DND-41 (cell line): ENCODE data around the gene MRAS.
"Not testable (repeated sequence)": the region's sequence is repeated elsewhere in the genome, so short reads cannot be mapped to it uniquely, and the experiment has no call there.

Experiments
- ATAC-seq: fragments of 200-7000 bp; cut with Tn5 transposase; 3 replicates; pipeline ENCODE4 v1.9.1; 2021; ENCODE audit warnings: low read depth; ENCODE audit not compliant: insufficient read depth
- DNase-seq: peaks from one replicate; pipeline ENCODE4 v3.0.0-alpha.2; 2020
- H2AFZ ChIP-seq: 2 replicates; pipeline ENCODE4 v1.6.0; 2012; ENCODE audit warnings: low read depth, low read length
- H3K27ac ChIP-seq: 2 replicates; pipeline ENCODE4 v1.5.1; 2012; ENCODE audit warnings: low read length, inconsistent platforms
- H3K27me3 ChIP-seq: fragments of 200-600 bp; sonication (generic); 2 replicates; pipeline ENCODE4 v1.6.0; 2012; ENCODE audit warnings: low read length, mild to moderate bottlenecking, inconsistent platforms; ENCODE audit not compliant: insufficient read depth, poor library complexity
- H3K36me3 ChIP-seq: 2 replicates; pipeline ENCODE4 v1.5.1; 2012; ENCODE audit warnings: low read length, inconsistent platforms; ENCODE audit not compliant: insufficient read depth
- H3K4me1 ChIP-seq: 2 replicates; pipeline ENCODE4 v1.5.1; 2012; ENCODE audit warnings: mild to moderate bottlenecking, low read length; ENCODE audit not compliant: insufficient read depth
- H3K4me2 ChIP-seq: 2 replicates; pipeline ENCODE4 v1.6.0; 2012; ENCODE audit warnings: mild to moderate bottlenecking, moderate library complexity, low read length, inconsistent platforms; ENCODE audit not compliant: insufficient read depth
- H3K4me3 ChIP-seq, 2 experiments: fragments of 200-600 bp in 1 of 2; shearing (Covaris generic) in 1 of 2; 2 replicates each; pipeline ENCODE4 v1.5.1; 2012 to 2016; ENCODE audit warnings: inconsistent platforms in 2 of 2, low read length in 2 of 2, mild to moderate bottlenecking in 2 of 2, low read depth in 1 of 2, moderate library complexity in 1 of 2
- H3K79me2 ChIP-seq: 2 replicates; pipeline ENCODE4 v1.6.0; 2012; ENCODE audit warnings: low read length, inconsistent platforms; ENCODE audit not compliant: insufficient read depth
- H3K9ac ChIP-seq: 2 replicates; pipeline ENCODE4 v1.6.0; 2012; ENCODE audit warnings: low read depth, mild to moderate bottlenecking, inconsistent platforms, low read length, moderate library complexity
- H3K9me3 ChIP-seq: 2 replicates; pipeline ENCODE4 v1.5.1; 2012; ENCODE audit warnings: low read length, moderate library complexity, mild to moderate bottlenecking, inconsistent platforms; ENCODE audit not compliant: insufficient read depth, severe bottlenecking
- H4K20me1 ChIP-seq: 2 replicates; pipeline ENCODE4 v1.6.0; 2012; ENCODE audit warnings: low read length; ENCODE audit not compliant: insufficient read depth
- CTCF ChIP-seq: IDR thresholded peaks from 2 replicates; pipeline ENCODE4 v1.5.1; 2012; ENCODE audit warnings: borderline replicate concordance, low read length, moderate library complexity, mild to moderate bottlenecking; ENCODE audit not compliant: poor library complexity, severe bottlenecking; ENCODE audit errors: extremely low read depth
- EZH2 ChIP-seq: IDR thresholded peaks from 3 replicates; pipeline ENCODE4 v1.6.1; 2012; ENCODE audit warnings: borderline replicate concordance, low read depth, mild to moderate bottlenecking, moderate library complexity, low read length, inconsistent platforms; ENCODE audit not compliant: severe bottlenecking

MRAS gene

GRCh38 chr3:138450704-138451424, 102.5 kb downstream of the MRAS start:
- Histone ChIP-seq H3K36me3 (no peaks in the 10 kb centered on the region), H3K79me2 (no peaks in the 10 kb centered on the region), H3K4me1 (no peaks in the 10 kb centered on the region), H3K9ac (no peak overlapping the region), H3K27ac (no peak overlapping the region), H2AFZ (no peak overlapping the region), H3K9me3 (no peaks in the 10 kb centered on the region), H3K4me3 (no peak overlapping the region), H4K20me1 (no peaks in the 10 kb centered on the region), H3K27me3 (no peaks in the 10 kb centered on the region), H3K4me2 (no peak overlapping the region)
- TF ChIP-seq CTCF (peak; percentile 6), EZH2 (no peak)
- DNase-seq (no peak), ATAC-seq (no peak)

DNA sequence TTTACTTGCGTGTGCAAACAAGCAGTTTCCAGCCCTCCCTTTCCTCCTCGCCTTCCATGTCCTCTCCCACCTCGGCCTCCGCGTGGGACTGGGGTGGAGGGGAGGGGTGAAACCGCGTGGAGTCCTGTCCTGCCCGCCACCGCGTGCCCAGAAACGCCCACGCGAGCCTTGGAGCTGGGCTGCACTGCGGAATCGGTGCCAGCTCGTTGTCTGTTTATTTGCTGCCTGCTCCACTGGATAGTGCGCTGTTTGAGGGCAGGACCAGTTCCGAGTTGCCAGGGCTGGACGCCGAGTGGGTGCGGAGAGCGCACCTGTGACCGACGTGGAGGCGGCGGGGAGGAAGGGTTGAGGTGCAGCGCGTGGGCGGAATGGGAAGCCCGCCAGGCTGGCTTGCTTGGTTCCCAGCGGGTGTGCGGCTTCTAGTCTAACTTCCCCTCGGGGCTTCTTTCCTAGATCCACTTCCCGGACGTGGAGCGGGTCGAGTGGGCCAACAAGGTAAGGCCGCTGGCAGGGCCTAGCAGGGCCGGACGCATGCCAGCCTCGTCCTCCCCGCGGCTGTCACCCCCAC, 103.3 kb downstream of the MRAS start:
- Histone ChIP-seq H3K9me3 (no peaks in the 10 kb centered on the region), H3K4me2 (no peak overlapping the region), H3K9ac (no peak overlapping the region), H3K79me2 (no peaks in the 10 kb centered on the region), H3K4me3 (no peak overlapping the region), H3K4me1 (no peaks in the 10 kb centered on the region), H2AFZ (no peak overlapping the region), H3K27ac (no peak overlapping the region), H4K20me1 (no peaks in the 10 kb centered on the region), H3K27me3 (no peaks in the 10 kb centered on the region), H3K36me3 (no peaks in the 10 kb centered on the region)
- ATAC-seq (no peak), DNase-seq (no peak)
- no peak for TF ChIP-seq CTCF

DNA sequence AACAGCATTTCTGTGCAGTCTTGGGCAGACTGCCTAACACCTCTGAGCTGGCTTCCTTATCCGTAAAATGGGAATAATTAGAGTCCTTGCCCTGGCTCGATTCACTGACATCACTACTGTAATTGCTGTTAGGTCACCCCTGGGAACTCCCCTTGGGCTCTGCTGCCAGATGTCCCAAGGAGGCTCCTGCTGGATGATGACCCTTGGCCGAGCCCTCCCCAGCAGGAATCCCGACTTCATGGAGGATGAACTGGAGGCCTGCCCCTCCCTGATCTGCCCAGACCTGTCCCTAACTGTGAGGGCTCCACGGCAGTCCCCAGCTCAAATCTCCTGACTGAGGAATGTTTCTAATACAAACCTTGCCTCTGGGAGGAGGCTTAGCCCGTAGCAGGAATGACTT, 104.1 kb downstream of the MRAS start:
- no peak overlapping the region for H3K4me2 ChIP-seq
- no peak for TF ChIP-seq CTCF
- DNase-seq (no peak), ATAC-seq (no peak)
- H3K79me2 ChIP-seq: no peaks in the 10 kb centered on the region
- no peak overlapping the region for H3K27ac ChIP-seq
- H3K27me3 ChIP-seq: no peaks in the 10 kb centered on the region
- H3K4me1 ChIP-seq: no peaks in the 10 kb centered on the region
- no peaks in the 10 kb centered on the region for H4K20me1 ChIP-seq
- H2AFZ ChIP-seq: no peak overlapping the region
- no peak overlapping the region for H3K9ac ChIP-seq
- H3K4me3 ChIP-seq: no peak overlapping the region
- no peaks in the 10 kb centered on the region for H3K9me3 ChIP-seq
- H3K36me3 ChIP-seq: no peaks in the 10 kb centered on the region

- not testable (repeated sequence) for DNase-seq, H3K36me3 ChIP-seq, H3K4me2 ChIP-seq, H3K9ac ChIP-seq, H2AFZ ChIP-seq, H3K27ac ChIP-seq, H3K9me3 ChIP-seq, H4K20me1 ChIP-seq, H3K27me3 ChIP-seq, ATAC-seq, H3K4me3 ChIP-seq, H3K4me1 ChIP-seq, H3K79me2 ChIP-seq
Measured at GRCh38 chr3:138453940-138454339, 105.6 kb downstream of the MRAS start.
